CD4-positive, alpha-beta T cell treated with Interleukin-15 for 1 hour (primary cell): ENCODE results near the gene GEMIN2.
"Not testable (repeated sequence)": the region's sequence is repeated elsewhere in the genome, so short reads cannot be mapped to it uniquely, and the experiment has no call there.

ENCODE experiments used
- DNase-seq: peaks from one replicate; pipeline ENCODE4 v3.0.0-alpha.2; 2020

GEMIN2 gene

GRCh38 chr14:39113685-39114072 is 444 bp upstream of the GEMIN2 start:
- DNase-seq = no peak

GRCh38 chr14:39122330-39123138 is 8.4 kb downstream of the GEMIN2 start:
- no peak for DNase-seq

- DNase-seq = not testable (repeated sequence)
Measured at GRCh38 chr14:39137835-39138234, 23.7 kb downstream of the GEMIN2 start.

GRCh38 chr14:39138440-39138839 is 24.3 kb downstream of the GEMIN2 start:
- DNase-seq = no peak

- DNase-seq = no peak
Measured at GRCh38 chr14:39140170-39140569, 26.0 kb downstream of the GEMIN2 start.

- DNase-seq = not testable (repeated sequence)
Measured at GRCh38 chr14:39141623-39142022, 27.5 kb downstream of the GEMIN2 start.

- not testable (repeated sequence) for DNase-seq
Measured at GRCh38 chr14:39143226-39143625, 29.1 kb downstream of the GEMIN2 start.

- DNase-seq = no peak
Measured at GRCh38 chr14:39145266-39145966, 31.3 kb downstream of the GEMIN2 start.

- DNase-seq = no peak
Measured at GRCh38 chr14:39154594-39155189, 40.6 kb downstream of the GEMIN2 start.

GRCh38 chr14:39157491-39157890 is 43.4 kb downstream of the GEMIN2 start:
- DNase-seq = no peak

GRCh38 chr14:39158222-39158858 is 44.2 kb downstream of the GEMIN2 start:
- DNase-seq = no peak

GRCh38 chr14:39160494-39160893 is 46.4 kb downstream of the GEMIN2 start:
- DNase-seq = no peak

GRCh38 chr14:39167797-39168320 is 53.7 kb downstream of the GEMIN2 start:
- DNase-seq = not testable (repeated sequence)

GRCh38 chr14:39168591-39168990 is 54.5 kb downstream of the GEMIN2 start:
- DNase-seq = no peak

GRCh38 chr14:39169541-39169900 is 55.4 kb downstream of the GEMIN2 start:
- DNase-seq = no peak

GRCh38 chr14:39173198-39173597 is 59.1 kb downstream of the GEMIN2 start:
- no peak for DNase-seq

GRCh38 chr14:39174560-39175444 is 60.7 kb downstream of the GEMIN2 start, which contains the start of gene PNN:
Gene PNN (plus strand): TSS chr14:39175254. CDS start chr14:39175280, 26 bp downstream.
- peak; percentile 99 for DNase-seq

- no peak for DNase-seq
Measured at GRCh38 chr14:39175445-39176262, 61.5 kb downstream of the GEMIN2 start.

GRCh38 chr14:39176263-39177167 is 62.4 kb downstream of the GEMIN2 start:
- DNase-seq = no peak

- DNase-seq = no peak
Measured at GRCh38 chr14:39177168-39177545, 63.0 kb downstream of the GEMIN2 start.
